Astrocyte (in vitro differentiated cells and primary cell): ENCODE data around the gene CETN3. TPM values are rescaled to one million over a fixed set of nuclear protein-coding genes. Genes with fewer than 3 reads are reported as not detected.

ENCODE experiments used
- DNase-seq: peaks from one replicate; pipeline ENCODE4 v3.0.0-alpha.2; 2010; ENCODE audit warnings: low read depth
- FAIRE-seq: peaks from 2 replicates; lab custom pipeline; 2011; peaks lifted over from hg19 to GRCh38; lab: Jason Lieb, UNC
- H2AFZ ChIP-seq: 2 replicates; pipeline ENCODE4 v1.6.0; 2012; ENCODE audit warnings: low read depth, low read length, inconsistent platforms
- H3K27ac ChIP-seq: 2 replicates; pipeline ENCODE4 v1.5.1; 2011; ENCODE audit warnings: low read depth, low read length, inconsistent platforms
- H3K27me3 ChIP-seq: 2 replicates; pipeline ENCODE4 v1.6.0; 2011; ENCODE audit warnings: low read length, inconsistent platforms; ENCODE audit not compliant: insufficient read depth
- H3K36me3 ChIP-seq: 2 replicates; pipeline ENCODE4 v1.5.1; 2011; ENCODE audit warnings: low read length, inconsistent platforms; ENCODE audit not compliant: insufficient read depth
- H3K4me1 ChIP-seq: 2 replicates; pipeline ENCODE4 v1.5.1; 2011; ENCODE audit warnings: low read length, inconsistent platforms; ENCODE audit not compliant: insufficient read depth
- H3K4me2 ChIP-seq: 2 replicates; pipeline ENCODE4 v1.6.0; 2012; ENCODE audit warnings: low read length, inconsistent platforms
- H3K4me3 ChIP-seq: 2 replicates; pipeline ENCODE4 v1.5.1; 2011; ENCODE audit warnings: low read depth, mild to moderate bottlenecking, low read length, inconsistent platforms; ENCODE audit not compliant: insufficient read depth
- H3K79me2 ChIP-seq: 2 replicates; pipeline ENCODE4 v1.6.0; 2012; ENCODE audit warnings: mild to moderate bottlenecking, low read length, inconsistent platforms; ENCODE audit not compliant: insufficient read depth
- H3K9ac ChIP-seq: 2 replicates; pipeline ENCODE4 v1.6.0; 2012; ENCODE audit warnings: mild to moderate bottlenecking, low read length, inconsistent platforms
- H3K9me3 ChIP-seq: 2 replicates; pipeline ENCODE4 v1.5.1; 2012; ENCODE audit warnings: low read depth, mild to moderate bottlenecking, low read length, inconsistent platforms; ENCODE audit not compliant: insufficient read depth
- H4K20me1 ChIP-seq: 2 replicates; pipeline ENCODE4 v1.6.0; 2012; ENCODE audit warnings: low read length, inconsistent platforms; ENCODE audit not compliant: insufficient read depth
- H3K27ac Mint-ChIP-seq: one replicate; pipeline ENCODE4 v1.8.0; 2021; ENCODE audit warnings: mild to moderate bottlenecking, mixed read lengths; ENCODE audit not compliant: unreplicated experiment
- H3K27me3 Mint-ChIP-seq: one replicate; pipeline ENCODE4 v1.8.0; 2021; ENCODE audit warnings: low read depth, mixed read lengths; ENCODE audit not compliant: unreplicated experiment
- H3K36me3 Mint-ChIP-seq: one replicate; pipeline ENCODE4 v1.8.0; 2021; ENCODE audit warnings: low read depth, mixed read lengths; ENCODE audit not compliant: unreplicated experiment
- H3K4me1 Mint-ChIP-seq: one replicate; pipeline ENCODE4 v1.8.0; 2021; ENCODE audit warnings: low read depth, mixed read lengths; ENCODE audit not compliant: unreplicated experiment
- H3K4me3 Mint-ChIP-seq: one replicate; pipeline ENCODE4 v1.8.0; 2021; ENCODE audit warnings: mild to moderate bottlenecking, moderate library complexity, mixed read lengths; ENCODE audit not compliant: unreplicated experiment
- H3K9me3 Mint-ChIP-seq: one replicate; pipeline ENCODE4 v1.8.0; 2021; ENCODE audit warnings: mild to moderate bottlenecking, mixed read lengths; ENCODE audit not compliant: unreplicated experiment
- CTCF ChIP-seq: IDR thresholded peaks from 2 replicates; pipeline ENCODE4 v1.5.1; 2011; ENCODE audit warnings: low read depth, mild to moderate bottlenecking, inconsistent platforms, low read length, moderate library complexity; ENCODE audit not compliant: insufficient read depth
- EZH2 ChIP-seq: IDR thresholded peaks from 2 replicates; pipeline ENCODE4 v1.6.1; 2012; ENCODE audit warnings: mild to moderate bottlenecking, low read length, inconsistent platforms; ENCODE audit not compliant: insufficient read depth
- total RNA-seq: library from RNA; stranded (reverse); gene quantifications from 2 replicates; pipeline ENCODE4 v1.2.1, GENCODE V29; 2021

CETN3 gene
- total RNA-seq, 1 donor from 2014 or later, result 18.2 TPM

- H2AFZ ChIP-seq, result no peak overlapping the region
- no peaks in the 10 kb centered on the region for H3K27me3 ChIP-seq
- no peak overlapping the region for H3K27ac Mint-ChIP-seq
- peaks cover 3% of the 10 kb centered on the region for H3K4me1 ChIP-seq
- peaks cover 24% of the 10 kb centered on the region for H3K4me1 Mint-ChIP-seq
- FAIRE-seq (no peak), DNase-seq (no peak)
- no peak overlapping the region for H3K9ac ChIP-seq
- no peaks in the 10 kb centered on the region for H3K79me2 ChIP-seq
- H3K9me3 ChIP-seq, result no peaks in the 10 kb centered on the region
- peaks cover 3% of the 10 kb centered on the region for H3K36me3 ChIP-seq
- no peak overlapping the region for H3K27ac ChIP-seq
- H3K36me3 Mint-ChIP-seq, result peaks cover 2% of the 10 kb centered on the region
- H3K27me3 Mint-ChIP-seq, result no peaks in the 10 kb centered on the region
- no peak for TF ChIP-seq CTCF
- H4K20me1 ChIP-seq, result no peaks in the 10 kb centered on the region
- H3K4me2 ChIP-seq, result no peak overlapping the region
- H3K4me3 ChIP-seq, result no peak overlapping the region
- no peaks in the 10 kb centered on the region for H3K9me3 Mint-ChIP-seq
- H3K4me3 Mint-ChIP-seq, result no peak overlapping the region
Observed at GRCh38 chr5:90395005-90395404, 14.6 kb downstream of the CETN3 start.

GRCh38 chr5:90390928-90391327 lies 18.6 kb downstream of the CETN3 start:
- H4K20me1 ChIP-seq, result no peaks in the 10 kb centered on the region
- Mint-ChIP-seq H3K36me3 (no peaks in the 10 kb centered on the region), H3K4me3 (no peak overlapping the region), H3K27ac (no peak overlapping the region), H3K9me3 (no peaks in the 10 kb centered on the region), H3K27me3 (no peaks in the 10 kb centered on the region), H3K4me1 (peaks cover 18% of the 10 kb centered on the region)
- no peaks in the 10 kb centered on the region for H3K27me3 ChIP-seq
- no peaks in the 10 kb centered on the region for H3K9me3 ChIP-seq
- H3K4me2 ChIP-seq, result no peak overlapping the region
- H3K79me2 ChIP-seq, result no peaks in the 10 kb centered on the region
- H3K4me3 ChIP-seq, result no peak overlapping the region
- no peak overlapping the region for H3K9ac ChIP-seq
- H3K36me3 ChIP-seq, result no peaks in the 10 kb centered on the region
- FAIRE-seq (no peak), DNase-seq (peak; percentile 24)
- no peak overlapping the region for H2AFZ ChIP-seq
- no peaks in the 10 kb centered on the region for H3K4me1 ChIP-seq
- TF ChIP-seq EZH2 (no peak), CTCF (no peak)
- no peak overlapping the region for H3K27ac ChIP-seq

- Mint-ChIP-seq H3K4me1 (peaks cover 18% of the 10 kb centered on the region), H3K27ac (no peak overlapping the region), H3K27me3 (no peaks in the 10 kb centered on the region), H3K4me3 (no peak overlapping the region), H3K9me3 (no peaks in the 10 kb centered on the region), H3K36me3 (no peaks in the 10 kb centered on the region)
- no peak for FAIRE-seq
- Histone ChIP-seq H3K79me2 (no peaks in the 10 kb centered on the region), H4K20me1 (no peaks in the 10 kb centered on the region), H3K27me3 (no peaks in the 10 kb centered on the region), H2AFZ (no peak overlapping the region), H3K4me3 (no peak overlapping the region), H3K27ac (no peak overlapping the region), H3K9ac (no peak overlapping the region), H3K36me3 (no peaks in the 10 kb centered on the region), H3K4me2 (no peak overlapping the region), H3K4me1 (no peaks in the 10 kb centered on the region), H3K9me3 (no peaks in the 10 kb centered on the region)
- DNase-seq, result peak; percentile 33
- no peak for TF ChIP-seq EZH2
- no peak for TF ChIP-seq CTCF
Observed at GRCh38 chr5:90390326-90390725, 19.2 kb downstream of the CETN3 start.
